HepG2 (cell line): ENCODE data around the gene GGA3. TPM values are rescaled to one million over a fixed set of nuclear protein-coding genes. Genes with fewer than 3 reads are reported as not detected.
A peak's percentile ranks its signal among the peaks of the same experiment; 100 is the strongest.

Experiments
- ATF7-NPFF ChIP-seq: sonication (generic); formaldehyde crosslinking; IDR thresholded peaks from 2 replicates; pipeline ENCODE4 v1.8.1; 2023; ENCODE audit warnings: mild to moderate bottlenecking, low read depth, missing genetic modification reagents, moderate library complexity
- FOSL1 ChIP-seq: sonication (generic); formaldehyde crosslinking; IDR thresholded peaks from 2 replicates; pipeline ENCODE4 v1.9.0; 2021; ENCODE audit warnings: missing genetic modification reagents, borderline replicate concordance
- GABPA ChIP-seq, 2 experiments: IDR thresholded peaks; 2 replicates each; pipeline ENCODE4 v1.6.1; 2011 to 2016; ENCODE audit warnings: low read depth in 2 of 2, low read length in 1 of 2, missing biosample characterization in 1 of 2, missing genetic modification characterization in 1 of 2
- MED13 ChIP-seq: sonication (generic); formaldehyde crosslinking; IDR thresholded peaks from 2 replicates; pipeline ENCODE4 v1.5.0; 2020; ENCODE audit warnings: missing genetic modification reagents
- ZMYM3 ChIP-seq: sonication (generic); formaldehyde crosslinking; IDR thresholded peaks from 2 replicates; pipeline ENCODE4 v1.5.1; 2020; ENCODE audit warnings: mild to moderate bottlenecking, missing genetic modification reagents
- ZNF350 ChIP-seq: sonication (generic); formaldehyde crosslinking; IDR thresholded peaks from 2 replicates; pipeline ENCODE4 v1.4.0; 2020; ENCODE audit warnings: mild to moderate bottlenecking, low read depth, missing genetic modification reagents, borderline replicate concordance
- ZNF781 ChIP-seq: sonication (generic); formaldehyde crosslinking; IDR thresholded peaks from 2 replicates; pipeline ENCODE4 v1.5.1; 2020; ENCODE audit warnings: borderline replicate concordance, mild to moderate bottlenecking, missing genetic modification reagents; ENCODE audit errors: not compliant biosample characterization
- ZNF83 ChIP-seq: sonication (generic); formaldehyde crosslinking; IDR thresholded peaks from 2 replicates; pipeline ENCODE4 v1.4.0; 2020; ENCODE audit warnings: missing genetic modification reagents, mild to moderate bottlenecking, borderline replicate concordance
- polyA plus RNA-seq, 8 experiments: library from polyadenylated mRNA; depleted of rRNA in 3 of 8; stranded (reverse) in 7 of 8; unstranded in 1 of 8; fragments of >200 nt; fragmentation: Illumina TruSeq in 4 of 8; extraction: Trizol in 4 of 8; gene quantifications; 2 replicates each; pipeline versions ENCODE4 v1.2.1 to v1.2.3, GENCODE V29; 2011 to 2016; ENCODE audit warnings: low read depth in 4 of 8, missing spikeins in 1 of 8, mixed read lengths in 1 of 8; ENCODE audit not compliant: insufficient read depth in 1 of 8
- total RNA-seq, 5 experiments: library from RNA; depleted of rRNA; stranded (reverse); fragments of >200 nt; fragmentation: Illumina TruSeq; extraction: Trizol; gene quantifications; 2 replicates each; pipeline ENCODE4 v1.2.3, GENCODE V29; 2016; ENCODE audit warnings: low read depth in 1 of 5
- TF ChIP-seq, protein P1 (sequence below): sonication (generic); formaldehyde crosslinking; IDR thresholded peaks from 2 replicates; pipeline ENCODE4 v1.4.0; 2020; ENCODE audit warnings: mild to moderate bottlenecking, missing genetic modification reagents
- TF ChIP-seq, protein P2 (sequence below): sonication (generic); formaldehyde crosslinking; conservative IDR thresholded peaks from 2 replicates; pipeline ENCODE4 v1.4.0; 2020; ENCODE audit warnings: missing genetic modification reagents
- TF ChIP-seq, protein P3 (sequence below), 2 experiments: fragments of 450-650 bp in 1 of 2; sonication (generic) in 1 of 2; formaldehyde crosslinking in 1 of 2; IDR thresholded peaks; 2 replicates each; pipeline versions ENCODE4 v1.6.1 to v1.8.0; 2016 to 2022; ENCODE audit warnings: antibody characterized with exemption in 1 of 2, mild to moderate bottlenecking in 1 of 2, missing genetic modification reagents in 1 of 2
- TF ChIP-seq, protein P4 (sequence below): sonication (generic); formaldehyde crosslinking; IDR thresholded peaks from 2 replicates; pipeline ENCODE4 v1.4.0; 2020; ENCODE audit warnings: missing genetic modification reagents

Gene GGA3
- total and polyA plus RNA-seq, 2 of the 13 experiments (the other 11 are each of a cell fraction or from before 2014, with no cell fraction given): 28.4 to 43.7 TPM

DNA sequence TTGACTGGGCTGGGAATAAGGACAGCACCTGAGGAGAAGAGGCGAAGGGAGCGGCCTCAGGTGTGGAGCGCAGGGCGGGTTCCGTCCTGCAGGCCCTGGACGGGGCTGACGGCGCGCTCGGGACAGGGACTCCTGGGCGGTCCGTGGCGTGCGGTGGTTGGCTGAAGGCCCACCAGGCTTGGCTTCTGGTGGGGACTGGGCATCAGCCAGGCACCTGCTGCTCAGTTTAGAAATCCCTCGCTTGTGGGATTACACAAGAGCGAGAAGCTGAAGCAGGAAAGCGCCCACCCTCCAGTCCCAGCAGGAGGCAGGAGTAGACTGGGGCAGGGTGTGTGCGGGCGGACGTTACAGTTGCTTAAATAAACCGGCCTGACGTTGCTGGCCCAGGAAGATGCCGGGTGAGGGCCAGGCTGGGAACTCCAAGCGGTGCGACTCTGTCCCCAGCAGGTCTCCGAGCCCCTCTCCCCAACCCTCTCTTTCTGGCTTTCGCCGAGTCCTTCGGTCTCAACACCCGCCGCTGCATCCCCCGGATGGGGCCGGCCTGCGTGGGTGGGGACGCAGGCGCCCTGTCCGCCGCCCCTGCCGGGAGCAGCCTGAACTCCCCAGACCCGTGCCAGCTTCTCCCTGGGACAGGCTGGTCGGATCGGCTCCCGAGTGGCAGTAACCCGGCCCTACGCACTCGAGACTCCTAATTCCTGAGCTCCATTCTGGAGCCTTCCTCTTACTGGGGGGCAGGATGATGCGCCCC lies 9.0 kb upstream of the GGA3 start (continued):
- TF ChIP-seq ZNF350 (CRISPR knock-in tag) (peak; percentile 86; the same call in 1 of the 2 replicates), ZNF781 (no peak), FOSL1 (CRISPR knock-in tag) (no peak), ATF7-NPFF (CRISPR knock-in tag) (peak; percentile 87), MED13 (no peak), GABPA (IDR thresholded peaks at IDR 0.05; ENCODE audit: low read depth, low read length) (peak; percentile 5; the same call in 1 of the 2 replicates), GABPA (CRISPR knock-in tag; IDR thresholded peaks at IDR 0.05; ENCODE audit: low read depth) (no peak), ZNF83 (CRISPR knock-in tag) (no peak), ZMYM3 (CRISPR knock-in tag) (peak; percentile 72)
- TF ChIP-seq, protein P1, sequence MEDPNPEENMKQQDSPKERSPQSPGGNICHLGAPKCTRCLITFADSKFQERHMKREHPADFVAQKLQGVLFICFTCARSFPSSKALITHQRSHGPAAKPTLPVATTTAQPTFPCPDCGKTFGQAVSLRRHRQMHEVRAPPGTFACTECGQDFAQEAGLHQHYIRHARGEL (CRISPR knock-in tag): no peak
- TF ChIP-seq, protein P2, sequence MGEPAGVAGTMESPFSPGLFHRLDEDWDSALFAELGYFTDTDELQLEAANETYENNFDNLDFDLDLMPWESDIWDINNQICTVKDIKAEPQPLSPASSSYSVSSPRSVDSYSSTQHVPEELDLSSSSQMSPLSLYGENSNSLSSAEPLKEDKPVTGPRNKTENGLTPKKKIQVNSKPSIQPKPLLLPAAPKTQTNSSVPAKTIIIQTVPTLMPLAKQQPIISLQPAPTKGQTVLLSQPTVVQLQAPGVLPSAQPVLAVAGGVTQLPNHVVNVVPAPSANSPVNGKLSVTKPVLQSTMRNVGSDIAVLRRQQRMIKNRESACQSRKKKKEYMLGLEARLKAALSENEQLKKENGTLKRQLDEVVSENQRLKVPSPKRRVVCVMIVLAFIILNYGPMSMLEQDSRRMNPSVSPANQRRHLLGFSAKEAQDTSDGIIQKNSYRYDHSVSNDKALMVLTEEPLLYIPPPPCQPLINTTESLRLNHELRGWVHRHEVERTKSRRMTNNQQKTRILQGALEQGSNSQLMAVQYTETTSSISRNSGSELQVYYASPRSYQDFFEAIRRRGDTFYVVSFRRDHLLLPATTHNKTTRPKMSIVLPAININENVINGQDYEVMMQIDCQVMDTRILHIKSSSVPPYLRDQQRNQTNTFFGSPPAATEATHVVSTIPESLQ (CRISPR knock-in tag): no peak; the same call in 1 of the 2 replicates
- TF ChIP-seq, protein P3, sequence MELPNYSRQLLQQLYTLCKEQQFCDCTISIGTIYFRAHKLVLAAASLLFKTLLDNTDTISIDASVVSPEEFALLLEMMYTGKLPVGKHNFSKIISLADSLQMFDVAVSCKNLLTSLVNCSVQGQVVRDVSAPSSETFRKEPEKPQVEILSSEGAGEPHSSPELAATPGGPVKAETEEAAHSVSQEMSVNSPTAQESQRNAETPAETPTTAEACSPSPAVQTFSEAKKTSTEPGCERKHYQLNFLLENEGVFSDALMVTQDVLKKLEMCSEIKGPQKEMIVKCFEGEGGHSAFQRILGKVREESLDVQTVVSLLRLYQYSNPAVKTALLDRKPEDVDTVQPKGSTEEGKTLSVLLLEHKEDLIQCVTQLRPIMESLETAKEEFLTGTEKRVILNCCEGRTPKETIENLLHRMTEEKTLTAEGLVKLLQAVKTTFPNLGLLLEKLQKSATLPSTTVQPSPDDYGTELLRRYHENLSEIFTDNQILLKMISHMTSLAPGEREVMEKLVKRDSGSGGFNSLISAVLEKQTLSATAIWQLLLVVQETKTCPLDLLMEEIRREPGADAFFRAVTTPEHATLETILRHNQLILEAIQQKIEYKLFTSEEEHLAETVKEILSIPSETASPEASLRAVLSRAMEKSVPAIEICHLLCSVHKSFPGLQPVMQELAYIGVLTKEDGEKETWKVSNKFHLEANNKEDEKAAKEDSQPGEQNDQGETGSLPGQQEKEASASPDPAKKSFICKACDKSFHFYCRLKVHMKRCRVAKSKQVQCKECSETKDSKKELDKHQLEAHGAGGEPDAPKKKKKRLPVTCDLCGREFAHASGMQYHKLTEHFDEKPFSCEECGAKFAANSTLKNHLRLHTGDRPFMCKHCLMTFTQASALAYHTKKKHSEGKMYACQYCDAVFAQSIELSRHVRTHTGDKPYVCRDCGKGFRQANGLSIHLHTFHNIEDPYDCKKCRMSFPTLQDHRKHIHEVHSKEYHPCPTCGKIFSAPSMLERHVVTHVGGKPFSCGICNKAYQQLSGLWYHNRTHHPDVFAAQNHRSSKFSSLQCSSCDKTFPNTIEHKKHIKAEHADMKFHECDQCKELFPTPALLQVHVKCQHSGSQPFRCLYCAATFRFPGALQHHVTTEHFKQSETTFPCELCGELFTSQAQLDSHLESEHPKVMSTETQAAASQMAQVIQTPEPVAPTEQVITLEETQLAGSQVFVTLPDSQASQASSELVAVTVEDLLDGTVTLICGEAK (IDR thresholded peaks at IDR 0.05): no peak
- TF ChIP-seq, protein P3 (CRISPR knock-in tag; IDR thresholded peaks at IDR 0.05): no peak
- TF ChIP-seq, protein P4, sequence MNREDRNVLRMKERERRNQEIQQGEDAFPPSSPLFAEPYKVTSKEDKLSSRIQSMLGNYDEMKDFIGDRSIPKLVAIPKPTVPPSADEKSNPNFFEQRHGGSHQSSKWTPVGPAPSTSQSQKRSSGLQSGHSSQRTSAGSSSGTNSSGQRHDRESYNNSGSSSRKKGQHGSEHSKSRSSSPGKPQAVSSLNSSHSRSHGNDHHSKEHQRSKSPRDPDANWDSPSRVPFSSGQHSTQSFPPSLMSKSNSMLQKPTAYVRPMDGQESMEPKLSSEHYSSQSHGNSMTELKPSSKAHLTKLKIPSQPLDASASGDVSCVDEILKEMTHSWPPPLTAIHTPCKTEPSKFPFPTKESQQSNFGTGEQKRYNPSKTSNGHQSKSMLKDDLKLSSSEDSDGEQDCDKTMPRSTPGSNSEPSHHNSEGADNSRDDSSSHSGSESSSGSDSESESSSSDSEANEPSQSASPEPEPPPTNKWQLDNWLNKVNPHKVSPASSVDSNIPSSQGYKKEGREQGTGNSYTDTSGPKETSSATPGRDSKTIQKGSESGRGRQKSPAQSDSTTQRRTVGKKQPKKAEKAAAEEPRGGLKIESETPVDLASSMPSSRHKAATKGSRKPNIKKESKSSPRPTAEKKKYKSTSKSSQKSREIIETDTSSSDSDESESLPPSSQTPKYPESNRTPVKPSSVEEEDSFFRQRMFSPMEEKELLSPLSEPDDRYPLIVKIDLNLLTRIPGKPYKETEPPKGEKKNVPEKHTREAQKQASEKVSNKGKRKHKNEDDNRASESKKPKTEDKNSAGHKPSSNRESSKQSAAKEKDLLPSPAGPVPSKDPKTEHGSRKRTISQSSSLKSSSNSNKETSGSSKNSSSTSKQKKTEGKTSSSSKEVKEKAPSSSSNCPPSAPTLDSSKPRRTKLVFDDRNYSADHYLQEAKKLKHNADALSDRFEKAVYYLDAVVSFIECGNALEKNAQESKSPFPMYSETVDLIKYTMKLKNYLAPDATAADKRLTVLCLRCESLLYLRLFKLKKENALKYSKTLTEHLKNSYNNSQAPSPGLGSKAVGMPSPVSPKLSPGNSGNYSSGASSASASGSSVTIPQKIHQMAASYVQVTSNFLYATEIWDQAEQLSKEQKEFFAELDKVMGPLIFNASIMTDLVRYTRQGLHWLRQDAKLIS (CRISPR knock-in tag): no peak
